ENCODE data around the gene RNF152. TPM values are rescaled to one million over a fixed set of nuclear protein-coding genes. Genes with fewer than 3 reads are reported as not detected.

RNF152 gene
- total RNA-seq, 1 experiment from 2014 or later = 2.3 TPM

GRCh38 chr18:61770279-61770678 lies 122.5 kb downstream of the RNF152 start:
- DNase-seq = no peak
- H3K9ac ChIP-seq (ENCODE audit: extremely low read depth, insufficient read length, low read length) = no peak overlapping the region
- no peak overlapping the region for H3K56ac ChIP-seq (ENCODE audit: insufficient read length, low read depth, low read length)
- H2BK120ac ChIP-seq (ENCODE audit: low read depth, low read length, poor library complexity, severe bottlenecking) = no peak overlapping the region
- H3K27ac Mint-ChIP-seq = no peak overlapping the region
- no peak overlapping the region for H4K8ac ChIP-seq (replicated peaks; ENCODE audit: insufficient read length, low read depth, low read length)
- no peak overlapping the region for H3K4ac ChIP-seq (ENCODE audit: low read depth, low read length)
- TF ChIP-seq, protein P1, sequence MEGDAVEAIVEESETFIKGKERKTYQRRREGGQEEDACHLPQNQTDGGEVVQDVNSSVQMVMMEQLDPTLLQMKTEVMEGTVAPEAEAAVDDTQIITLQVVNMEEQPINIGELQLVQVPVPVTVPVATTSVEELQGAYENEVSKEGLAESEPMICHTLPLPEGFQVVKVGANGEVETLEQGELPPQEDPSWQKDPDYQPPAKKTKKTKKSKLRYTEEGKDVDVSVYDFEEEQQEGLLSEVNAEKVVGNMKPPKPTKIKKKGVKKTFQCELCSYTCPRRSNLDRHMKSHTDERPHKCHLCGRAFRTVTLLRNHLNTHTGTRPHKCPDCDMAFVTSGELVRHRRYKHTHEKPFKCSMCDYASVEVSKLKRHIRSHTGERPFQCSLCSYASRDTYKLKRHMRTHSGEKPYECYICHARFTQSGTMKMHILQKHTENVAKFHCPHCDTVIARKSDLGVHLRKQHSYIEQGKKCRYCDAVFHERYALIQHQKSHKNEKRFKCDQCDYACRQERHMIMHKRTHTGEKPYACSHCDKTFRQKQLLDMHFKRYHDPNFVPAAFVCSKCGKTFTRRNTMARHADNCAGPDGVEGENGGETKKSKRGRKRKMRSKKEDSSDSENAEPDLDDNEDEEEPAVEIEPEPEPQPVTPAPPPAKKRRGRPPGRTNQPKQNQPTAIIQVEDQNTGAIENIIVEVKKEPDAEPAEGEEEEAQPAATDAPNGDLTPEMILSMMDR (conservative IDR thresholded peaks at IDR 0.05) = no peak
- no peak overlapping the region for H3K27ac ChIP-seq (ENCODE audit: insufficient read length, low read depth, low read length)
- no peak overlapping the region for H3K18ac ChIP-seq (ENCODE audit: insufficient read length, low read depth, low read length)
- H3K4me1 Mint-ChIP-seq = peaks cover 1 to 5% of the 10 kb centered on the region in 2 experiments
- no peaks in the 10 kb centered on the region for H4K20me1 ChIP-seq (ENCODE audit: control insufficient read depth, insufficient read depth, insufficient read length)
- no peak overlapping the region for H3K14ac ChIP-seq (ENCODE audit: insufficient read depth, low read length)
- no peaks in the 10 kb centered on the region for H3K9me3 ChIP-seq (ENCODE audit: control insufficient read depth, low read depth, low read length)
- no peak overlapping the region for H2BK20ac ChIP-seq (ENCODE audit: low read depth, low read length, poor library complexity, severe bottlenecking)
- no peak overlapping the region for H2BK12ac ChIP-seq (ENCODE audit: insufficient read length, low read depth, low read length)
- H3K4me2 ChIP-seq (ENCODE audit: insufficient read depth, insufficient read length, low read length) = no peak overlapping the region
- no peak overlapping the region for H4K5ac ChIP-seq (ENCODE audit: insufficient read length, low read depth, low read length)
- H3K36me3 Mint-ChIP-seq (ENCODE audit: insufficient read depth in 1 of 3, low read depth in 3 of 3) = peaks cover 0 to 8% (median 0%) of the 10 kb centered on the region in 3 experiments; a peak in 1 of 7 replicates
- H3K79me2 ChIP-seq (ENCODE audit: insufficient read depth, low read length) = no peaks in the 10 kb centered on the region
- H3K4me1 ChIP-seq (ENCODE audit: insufficient read depth, low read length) = no peaks in the 10 kb centered on the region
- H2AK5ac ChIP-seq (ENCODE audit: insufficient read length, low read length) = no peak overlapping the region
- H4K91ac ChIP-seq (ENCODE audit: insufficient read length, low read depth, low read length) = no peak overlapping the region
- H3K23me2 ChIP-seq (ENCODE audit: insufficient read length, low read depth, low read length, poor library complexity, severe bottlenecking) = no peaks in the 10 kb centered on the region
- WGBS (ENCODE audit: extremely low coverage, insufficient read length, low lambda C conversion rate) = no CpG with 5 or more reads among the region's 3 CpGs
- H3K23ac ChIP-seq (ENCODE audit: insufficient read length, low read depth, low read length) = no peak overlapping the region
- H3T11ph ChIP-seq (ENCODE audit: low read length) = no peak overlapping the region
- peaks cover 2% of the 10 kb centered on the region; the same call in 1 of the 2 replicates for H3K27me3 Mint-ChIP-seq (ENCODE audit: low read depth)
- H3K79me1 ChIP-seq (ENCODE audit: insufficient read depth, low read depth, low read length, poor library complexity, severe bottlenecking) = no peaks in the 10 kb centered on the region
- no peaks in the 10 kb centered on the region for H3K27me3 ChIP-seq (ENCODE audit: insufficient read depth, low read length)
- no peak overlapping the region for H2AFZ ChIP-seq (ENCODE audit: low read length)
- H3K9me3 Mint-ChIP-seq = peaks cover 1 to 6% of the 10 kb centered on the region in 2 experiments; a peak in 2 of 5 replicates
- H2BK5ac ChIP-seq (ENCODE audit: insufficient read length, low read length) = no peak overlapping the region
- no peak overlapping the region for H2BK15ac ChIP-seq (ENCODE audit: low read depth, low read length)
- H3K4me3 Mint-ChIP-seq = no peak overlapping the region
